Measurements from ENCODE around the gene DZIP3.
"Not testable (repeated sequence)": the region's sequence is repeated elsewhere in the genome, so short reads cannot be mapped to it uniquely, and the experiment has no call there.

DZIP3 gene

DNA sequence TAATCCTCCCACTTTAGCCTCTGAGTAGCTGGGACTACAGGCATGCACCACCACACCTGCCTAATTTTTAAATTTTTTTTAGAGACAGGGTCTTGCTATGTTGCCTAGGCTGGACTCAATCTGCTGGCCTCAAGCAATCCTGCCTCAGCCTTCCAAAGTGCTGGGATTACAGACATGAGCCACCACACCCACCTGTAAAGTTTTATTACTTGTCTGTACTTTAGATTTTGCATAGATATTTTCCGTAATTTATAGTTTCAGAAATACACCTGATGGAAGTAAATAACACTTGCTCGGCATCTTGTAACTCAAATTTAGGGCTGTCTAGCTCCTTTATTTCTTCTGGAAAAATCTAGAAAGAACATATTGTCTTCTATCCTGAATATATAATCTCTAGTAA is 5.8 kb downstream of the DZIP3 start:
- intact Hi-C loops (cut with DNase I): no loop called here
- DNase-seq: no peak

DNA sequence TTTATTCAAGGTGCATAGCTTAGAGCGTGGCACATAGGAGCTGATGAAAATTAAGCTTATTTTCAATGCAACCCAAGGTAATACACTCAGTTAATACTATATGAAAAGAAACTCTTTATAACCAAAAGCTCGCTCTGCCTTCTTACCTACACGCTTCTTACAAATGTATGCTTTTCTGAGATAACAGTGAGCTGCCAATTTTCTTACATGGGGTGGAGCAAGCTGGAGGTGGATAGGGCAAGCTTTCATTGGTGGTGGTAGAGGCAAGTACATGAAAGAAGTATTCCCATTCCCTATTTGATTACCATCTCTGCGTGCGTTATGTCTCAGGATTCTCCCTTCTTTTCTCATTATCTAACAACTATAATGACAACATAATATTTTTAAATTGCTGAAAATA is 8.9 kb downstream of the DZIP3 start:
- no peak for DNase-seq
- intact Hi-C loops (cut with DNase I): no loop called here

DNA sequence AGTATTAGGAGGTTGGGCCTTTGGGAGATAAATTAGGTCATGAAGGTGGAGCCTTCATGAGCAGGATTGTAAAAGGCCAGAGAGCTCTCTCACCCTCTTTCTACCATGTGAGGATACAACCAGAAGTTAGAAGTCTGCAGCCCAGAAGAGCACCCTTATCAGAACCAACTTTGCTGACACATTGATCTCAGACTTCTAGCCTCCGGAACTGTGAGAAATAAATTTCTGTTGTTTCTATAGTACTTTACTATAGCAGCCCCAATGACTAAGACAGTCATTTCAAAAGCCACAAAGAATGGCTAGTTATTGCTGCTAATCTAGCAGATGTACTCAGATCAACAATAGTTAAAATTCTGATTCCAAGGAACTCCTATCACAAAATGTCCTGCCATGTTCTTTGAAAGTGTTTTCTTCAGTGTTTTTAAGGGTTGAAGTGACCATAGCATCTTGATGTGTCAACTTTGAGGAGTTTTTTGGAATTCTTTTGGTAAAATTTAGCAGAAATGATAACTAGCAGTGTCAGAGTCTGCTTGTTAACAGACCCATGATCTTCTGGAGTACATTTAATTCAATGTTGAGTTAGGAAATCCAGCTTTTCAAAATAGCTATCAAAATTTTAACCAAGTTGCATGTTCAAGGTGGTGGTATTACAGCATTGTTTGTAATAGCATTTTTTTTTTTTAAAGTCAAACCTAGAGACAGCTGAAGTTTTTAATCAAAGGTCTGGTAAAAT is 10.3 kb downstream of the DZIP3 start:
- intact Hi-C loops (cut with DNase I): no loop called here

DNA sequence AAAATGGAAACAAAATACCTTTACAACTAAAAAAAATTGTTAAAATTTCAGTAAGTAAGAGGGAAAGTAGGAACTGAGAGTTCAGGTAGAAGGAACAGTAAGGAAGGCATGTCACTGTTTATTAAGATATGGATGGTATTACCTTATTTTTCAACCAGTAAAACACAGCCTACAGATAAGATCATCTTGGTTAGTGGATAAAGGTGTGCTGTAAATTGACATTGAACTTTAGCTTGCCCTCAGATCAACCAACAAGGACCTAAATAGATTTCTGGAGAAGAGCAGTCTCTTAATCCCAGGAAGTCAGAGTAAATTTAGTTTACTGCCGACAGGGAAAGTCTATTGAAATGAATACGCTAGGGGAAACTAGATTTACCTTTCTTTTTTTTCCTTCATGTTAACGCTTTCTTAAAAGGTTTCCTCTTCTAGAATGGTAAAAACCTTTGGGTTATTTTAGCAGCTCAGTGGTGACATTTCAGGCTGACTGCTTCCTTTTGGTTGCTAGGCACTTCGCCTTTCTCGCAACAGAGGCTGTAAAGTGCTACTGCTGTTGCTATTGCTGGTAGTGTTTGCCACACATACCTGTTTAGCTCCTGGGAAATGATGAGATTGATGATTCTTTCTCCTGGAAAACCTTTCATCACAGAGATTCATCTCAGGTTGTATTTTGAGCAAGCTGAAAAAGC is 12.9 kb downstream of the DZIP3 start:
- intact Hi-C loops (cut with DNase I): no loop called here
- DNase-seq: peak in 2 of 10 donors; percentile 9 to 69

More for the DNA sequence above, 10.3 kb downstream of the DZIP3 start:
- DNase-seq: no peak

DNA sequence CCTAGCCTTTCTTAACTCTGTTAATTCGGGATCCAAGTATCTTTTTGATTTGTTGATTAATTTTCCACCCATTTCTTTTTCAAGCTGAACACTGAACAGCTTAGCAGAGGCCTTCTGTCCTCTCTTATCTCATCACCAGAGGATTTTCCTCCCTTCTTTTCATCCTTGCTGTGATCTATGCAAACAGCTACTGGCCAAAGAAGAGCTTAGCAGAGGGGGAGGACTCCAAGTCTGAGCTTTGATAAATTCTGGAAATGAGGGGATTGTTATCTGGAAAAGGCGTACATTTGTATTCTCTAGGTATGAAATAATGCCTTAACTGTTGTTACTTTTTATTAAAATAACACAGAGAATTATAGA is 13.4 kb downstream of the DZIP3 start:
- intact Hi-C loops (cut with DNase I): no loop called here
- no peak for DNase-seq

DNA sequence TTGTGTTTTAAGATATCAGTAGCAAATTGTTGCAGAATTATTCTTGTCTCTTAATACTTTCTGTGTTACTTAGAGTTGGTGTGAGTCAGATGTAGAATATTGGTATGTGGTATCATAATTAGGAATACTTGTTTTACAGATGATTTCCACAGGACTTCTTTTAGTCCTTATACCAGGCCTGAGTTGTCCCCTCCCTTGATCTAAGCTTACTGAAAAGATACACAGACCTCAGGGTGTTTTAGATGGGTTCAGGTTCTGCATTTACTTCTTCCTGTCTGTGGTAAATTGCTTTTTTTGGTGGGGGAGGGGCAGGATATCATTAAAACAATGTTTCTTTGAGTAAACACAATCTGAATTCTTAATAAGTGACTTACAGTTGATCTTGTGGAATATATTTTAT is 14.2 kb downstream of the DZIP3 start:
- intact Hi-C loops (cut with DNase I): no loop called here
- DNase-seq: no peak

DNA sequence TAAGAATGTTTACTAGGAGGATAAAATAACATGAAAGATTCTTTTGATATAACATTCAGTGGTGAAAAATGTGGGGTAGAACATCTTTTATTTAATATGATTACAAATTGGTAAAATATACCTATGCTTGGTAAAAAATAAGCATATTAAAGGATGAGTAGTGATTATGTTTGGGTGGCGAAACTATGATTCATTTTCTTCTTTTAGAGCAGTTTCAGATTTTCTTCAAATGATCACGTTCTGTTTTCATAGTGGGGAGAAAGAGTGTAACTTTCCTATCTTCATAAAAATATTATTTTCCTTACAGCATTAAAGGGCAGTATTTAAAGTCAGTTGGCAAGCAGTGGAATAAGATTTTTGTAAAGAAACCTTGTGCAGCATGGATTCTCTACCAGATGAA is 15.5 kb downstream of the DZIP3 start:
- DNase-seq: no peak
- intact Hi-C loops (cut with DNase I): no loop called here

DNA sequence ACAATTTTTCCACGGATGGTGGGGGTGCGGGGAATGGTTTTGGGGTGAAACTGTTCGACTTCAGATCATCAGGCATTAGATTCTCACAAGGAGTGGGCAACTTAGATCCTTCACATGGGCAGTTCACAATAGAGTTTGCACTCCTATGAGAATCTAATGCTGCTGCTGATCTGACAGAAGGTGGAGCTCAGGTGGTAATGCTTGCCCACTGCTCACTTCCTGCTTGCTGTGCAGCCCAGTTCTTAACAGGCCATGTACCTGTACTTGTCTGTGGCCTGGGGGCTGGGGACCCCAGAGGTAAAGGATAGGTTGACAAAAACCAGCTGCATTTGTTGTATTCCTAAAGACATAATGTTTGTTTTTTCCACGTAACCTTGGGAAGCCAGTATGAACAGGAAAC is 16.0 kb downstream of the DZIP3 start:
- intact Hi-C loops (cut with DNase I): no loop called here

DNA sequence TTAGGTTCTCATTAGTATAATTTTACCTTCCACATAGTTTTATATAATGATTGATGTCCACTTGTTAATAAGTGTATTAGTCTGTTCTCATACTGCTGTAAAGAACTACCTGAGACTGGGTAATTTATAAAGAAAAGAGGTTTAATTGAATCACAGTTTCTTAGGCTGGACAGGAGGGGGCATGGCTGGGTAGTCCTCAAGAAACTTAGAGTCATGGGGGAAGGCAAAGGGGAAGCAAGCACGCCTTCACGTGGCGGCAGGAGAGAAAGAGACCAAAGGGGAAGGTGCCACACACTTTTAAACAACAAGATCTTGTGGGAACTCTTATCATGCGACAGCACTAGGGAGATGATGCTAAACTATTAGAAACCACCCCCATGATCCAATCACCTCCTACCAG is 19.2 kb downstream of the DZIP3 start:
- intact Hi-C loops (cut with DNase I): no loop called here
- DNase-seq: no peak

More for the DNA sequence above, 16.0 kb downstream of the DZIP3 start:
- DNase-seq: no peak

DNA sequence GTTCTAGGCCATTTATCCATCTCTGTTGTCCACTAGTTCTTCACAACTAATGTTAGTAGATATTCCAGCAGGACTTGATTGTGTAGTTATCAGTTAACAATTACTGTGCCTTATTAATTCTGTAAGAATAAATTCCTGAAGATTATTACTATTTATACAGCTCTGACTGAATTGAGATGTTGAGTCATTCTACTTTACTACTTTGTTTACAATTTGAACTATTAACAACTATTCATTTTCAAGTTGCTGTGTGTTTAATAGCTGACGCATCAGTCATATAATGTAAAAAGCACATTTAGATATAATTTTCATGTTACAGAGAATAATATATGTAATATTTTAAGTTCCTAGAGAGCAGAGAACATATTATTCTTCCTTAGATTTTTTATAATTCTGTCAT is 21.1 kb downstream of the DZIP3 start:
- no peak for DNase-seq
- intact Hi-C loops (cut with DNase I): no loop called here

DNA sequence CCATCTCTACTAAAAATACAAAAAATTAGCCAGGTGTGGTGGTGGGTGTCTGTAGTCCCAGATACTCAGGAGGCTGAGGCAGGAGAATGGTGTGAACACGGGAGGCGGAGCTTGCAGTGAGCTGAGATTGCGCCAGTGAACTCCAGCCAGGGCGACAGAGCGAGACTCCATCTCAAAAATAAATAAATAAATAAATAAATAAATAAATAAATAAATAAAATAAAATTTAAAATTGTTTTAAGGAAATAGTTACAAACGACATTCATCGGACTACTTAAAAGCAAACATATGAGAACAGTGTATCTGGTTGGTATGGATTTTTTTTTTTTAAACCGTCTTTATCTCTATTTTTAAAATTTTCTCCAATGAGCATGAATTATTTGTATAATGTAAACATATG is 26.6 kb downstream of the DZIP3 start:
- intact Hi-C loops (cut with DNase I); DNase-seq: not testable (repeated sequence)

DNA sequence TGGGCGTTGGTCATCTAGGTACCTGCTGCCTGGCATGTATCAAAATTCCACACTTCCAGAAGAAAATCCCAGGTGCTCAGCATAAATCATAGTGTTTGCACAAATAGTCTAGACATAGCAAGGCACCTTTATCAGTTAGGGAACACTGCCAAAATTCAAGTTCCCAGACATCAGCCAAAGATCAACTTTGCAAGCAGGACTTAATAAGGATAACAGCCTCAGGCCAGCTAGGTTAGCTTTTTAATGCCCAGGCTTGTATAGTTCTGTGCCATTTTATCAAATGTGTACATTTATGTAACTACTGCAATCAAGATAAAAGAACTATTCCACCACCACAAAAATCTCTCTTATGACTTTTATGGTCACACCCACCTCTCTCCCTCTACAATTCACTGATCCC is 30.7 kb downstream of the DZIP3 start:
- no peak for DNase-seq
- intact Hi-C loops (cut with DNase I): no loop called here

DNA sequence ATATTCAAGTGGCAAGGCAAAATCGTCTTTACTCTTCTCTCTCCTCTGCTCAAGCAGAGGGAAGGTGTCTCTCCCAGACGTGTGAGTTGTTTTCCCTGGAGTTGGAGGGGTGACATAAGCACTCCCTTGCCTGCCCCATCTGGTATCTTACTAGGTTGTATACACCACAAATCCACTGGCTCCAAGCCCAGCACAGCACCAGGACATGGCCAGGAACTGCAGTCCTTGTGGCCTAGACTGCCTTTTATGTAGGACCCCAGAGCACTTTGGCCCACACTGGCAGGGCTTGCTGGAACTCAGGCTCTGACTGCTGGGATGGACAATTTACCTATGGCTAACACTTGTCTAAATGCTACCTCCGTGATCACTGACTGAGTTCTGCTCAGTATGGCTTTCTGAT is 34.0 kb downstream of the DZIP3 start:
- peak in 1 of 10 donors; percentile 44 for DNase-seq
- intact Hi-C loops (cut with DNase I): no loop called here

DNA sequence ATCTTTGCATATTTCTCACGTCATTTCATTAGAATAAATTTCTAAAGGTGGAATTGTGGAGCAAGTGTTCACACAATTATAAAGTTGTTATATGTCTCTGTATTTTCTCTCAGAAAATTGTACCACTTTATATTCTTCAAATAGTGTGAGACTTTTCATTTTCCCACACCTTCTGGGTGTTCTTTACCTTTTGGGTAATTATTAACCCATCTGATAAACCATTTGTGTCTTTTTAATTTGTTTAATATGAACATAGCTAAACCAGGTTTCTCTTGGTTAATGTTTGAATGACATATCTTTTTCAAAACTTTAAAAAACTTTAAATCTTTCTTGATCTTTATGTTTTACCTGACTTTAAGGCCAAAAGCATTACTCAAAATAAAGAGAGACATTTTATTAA is 40.5 kb downstream of the DZIP3 start:
- intact Hi-C loops (cut with DNase I): no loop called here
- DNase-seq: no peak

DNA sequence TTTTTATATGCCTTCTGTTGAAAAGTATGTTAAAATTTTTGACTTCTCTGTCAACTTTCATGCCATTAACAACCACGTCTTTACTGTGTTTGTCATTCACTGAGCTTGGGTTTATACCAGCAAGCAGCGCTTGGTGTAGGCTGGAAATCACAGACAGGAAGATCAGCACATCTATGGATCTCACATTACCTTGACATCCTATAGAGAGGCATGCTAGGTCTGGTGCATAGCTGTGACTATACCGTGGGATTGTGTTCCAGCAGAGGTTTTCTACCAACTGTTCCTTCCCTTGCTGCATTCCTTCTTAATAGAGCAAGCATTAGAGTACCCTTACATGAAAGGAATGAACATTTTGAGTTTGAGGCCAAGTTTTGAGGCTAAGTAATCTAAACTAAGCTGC is 53.0 kb downstream of the DZIP3 start:
- intact Hi-C loops (cut with DNase I): no loop called here
- no peak for DNase-seq

DNA sequence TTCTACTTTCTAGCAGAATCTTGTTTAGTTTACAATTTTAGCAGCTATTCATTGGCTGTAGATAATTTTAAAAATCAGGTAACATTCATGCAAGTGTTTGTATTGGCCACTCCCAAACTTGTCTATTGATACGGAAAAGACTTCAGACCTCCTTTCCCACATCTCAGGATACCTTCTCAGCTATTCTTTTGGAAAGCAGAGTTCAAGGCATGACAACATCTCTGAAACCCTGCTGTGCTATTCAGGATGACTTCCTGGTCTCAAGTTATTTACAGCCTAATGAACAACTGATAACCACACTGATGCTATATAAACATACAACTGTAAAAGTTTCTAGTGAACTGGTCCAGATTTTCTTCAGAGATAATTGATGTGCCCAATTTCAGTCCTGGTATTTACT is 55.8 kb downstream of the DZIP3 start:
- intact Hi-C loops (cut with DNase I): no loop called here
- no peak for DNase-seq

DNA sequence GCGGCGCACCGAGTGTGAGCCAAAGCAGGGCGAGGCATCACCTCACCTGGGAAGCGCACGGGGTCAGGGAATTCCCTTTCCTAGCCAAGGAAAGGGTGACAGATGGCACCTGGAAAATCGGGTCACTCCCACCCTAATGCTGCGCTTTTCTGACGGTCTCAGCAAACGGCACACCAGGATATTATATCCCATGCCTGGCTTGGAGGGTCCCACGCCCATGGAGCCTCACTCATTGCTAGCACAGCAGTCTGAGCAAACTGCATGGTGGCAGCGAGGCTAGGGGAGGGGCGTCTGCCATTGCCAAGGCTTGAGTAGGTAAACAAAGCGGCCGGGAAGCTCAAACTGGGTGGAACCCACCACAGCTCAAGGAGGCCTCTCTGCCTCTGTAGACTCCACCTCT is 66.1 kb downstream of the DZIP3 start:
- peak in 3 of 10 donors; percentile 61 to 71 (median 70) for DNase-seq
- intact Hi-C loops (cut with DNase I): not testable (repeated sequence)

DNA sequence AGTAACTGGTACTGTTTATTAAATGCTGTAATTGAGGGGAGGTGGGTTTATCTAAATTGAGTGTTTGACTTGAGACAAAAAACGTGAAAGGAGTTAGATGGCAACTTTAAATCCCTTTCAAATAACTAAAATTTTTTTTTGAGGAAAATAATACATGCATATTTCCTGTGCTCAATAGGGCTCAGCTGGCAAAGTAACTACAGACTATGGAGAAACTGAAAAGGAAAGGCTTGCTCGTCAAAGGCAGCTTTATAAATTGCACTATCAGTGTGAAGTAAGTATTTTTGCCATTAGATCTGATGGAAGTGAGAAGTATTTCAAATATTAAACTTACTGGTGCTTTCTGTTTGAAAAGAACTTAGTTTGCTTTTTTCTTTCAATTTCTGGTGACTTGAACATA is 72.2 kb downstream of the DZIP3 start:
- intact Hi-C loops (cut with DNase I): loop anchor here (1.0 kb wide), 1 partner anchor 254 kb away; no protein-coding TSS in a partner anchor
- DNase-seq: no peak

DNA sequence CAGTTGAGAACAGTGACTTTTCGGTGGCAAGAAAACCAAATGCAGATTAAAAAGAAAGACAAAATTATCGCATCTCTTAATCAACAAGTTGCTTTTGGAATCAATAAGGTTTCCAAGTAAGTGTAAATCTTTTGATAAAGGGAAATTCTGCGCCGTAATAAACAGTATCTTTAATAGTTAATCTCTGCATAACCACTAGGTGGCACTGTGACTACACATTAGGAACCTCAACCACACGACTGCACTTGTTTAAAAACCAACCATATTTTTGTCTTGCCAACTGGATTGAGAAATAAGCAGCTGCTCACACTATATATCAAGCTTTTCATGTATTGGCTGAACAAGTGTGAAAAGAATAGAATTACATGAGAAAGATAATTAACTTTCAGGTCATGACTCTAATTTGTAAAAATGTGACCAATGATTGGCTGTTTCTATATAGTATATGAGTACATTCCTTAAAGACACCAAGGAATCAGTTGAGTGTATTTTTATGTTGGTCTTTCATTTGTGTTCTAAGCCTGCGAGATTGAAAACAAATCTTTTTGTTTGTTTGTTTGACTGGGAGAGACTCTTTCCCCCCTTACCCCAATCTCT is 72.7 kb downstream of the DZIP3 start:
- peak in 1 of 10 donors; percentile 10 for DNase-seq
- intact Hi-C loops (cut with DNase I): loop anchor here (1.0 kb wide), 1 partner anchor 253 kb away; no protein-coding TSS in a partner anchor

DNA sequence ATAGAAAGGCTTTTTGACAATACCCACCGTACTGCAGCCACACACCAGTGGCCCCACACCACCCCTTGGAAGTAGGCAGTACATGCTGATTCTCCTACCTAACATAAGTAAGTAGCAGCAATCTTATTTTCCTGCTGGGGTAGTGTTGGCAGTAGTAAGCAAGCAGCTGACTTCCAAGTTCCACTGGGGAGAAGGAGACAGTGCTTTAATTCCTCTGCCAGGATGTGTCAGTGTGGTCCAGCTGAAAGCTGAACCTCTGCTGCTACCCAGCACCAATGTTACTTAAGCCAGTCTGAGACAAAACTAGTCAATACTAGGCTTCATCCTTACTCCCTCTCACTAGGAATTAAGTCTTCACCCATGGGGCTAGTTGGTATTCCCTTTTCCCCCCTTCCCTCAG is 74.7 kb downstream of the DZIP3 start:
- intact Hi-C loops (cut with DNase I): no loop called here
- no peak for DNase-seq

DNA sequence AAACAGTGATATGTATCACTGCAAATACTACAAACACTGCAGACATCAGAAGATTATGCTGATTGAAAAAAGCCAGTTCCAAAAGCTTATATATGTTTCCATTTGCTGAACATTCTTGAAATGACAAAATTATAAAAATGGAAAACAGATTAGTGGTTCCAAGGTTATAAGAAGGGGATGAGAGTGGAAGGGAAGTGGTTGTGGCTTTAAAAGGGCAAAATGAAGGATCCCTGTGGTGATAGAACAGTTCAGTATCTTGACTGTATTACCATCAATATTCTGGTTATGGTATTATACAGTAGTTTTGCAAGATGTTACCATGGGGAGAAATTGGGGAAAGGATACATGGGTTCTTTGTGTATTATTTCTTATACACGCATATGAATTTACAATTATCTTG is 77.8 kb downstream of the DZIP3 start:
- no peak for DNase-seq
- intact Hi-C loops (cut with DNase I): no loop called here

DNA sequence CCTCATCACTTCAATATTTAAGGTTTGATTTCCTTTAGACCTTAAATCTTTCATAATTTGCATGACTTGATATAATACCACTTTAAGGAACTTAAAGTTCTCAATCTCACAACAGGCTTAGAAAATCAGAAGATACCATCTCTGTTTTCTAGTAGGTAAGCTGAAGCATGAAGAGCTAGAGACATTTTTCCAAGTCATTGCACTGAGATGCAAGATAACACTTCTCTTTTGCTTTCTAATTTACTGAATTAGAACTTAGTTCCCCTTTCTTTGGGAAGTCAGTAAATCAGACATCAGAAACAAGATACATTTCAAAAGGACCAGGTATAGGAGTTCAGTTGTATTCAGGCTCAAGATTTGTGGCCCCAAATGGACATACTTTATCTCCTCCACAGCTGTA is 79.7 kb downstream of the DZIP3 start:
- DNase-seq: no peak
- intact Hi-C loops (cut with DNase I): no loop called here

Measured in posterior cingulate gyrus (tissue), 11 donors.